SU-DHL-6 (cell line): Measurements from ENCODE around the gene PLCB1.
A peak's percentile ranks its signal among the peaks of the same experiment; 100 is the strongest.

Experiments
- H2AFZ ChIP-seq: fragments of 200-600 bp; sonication (generic); 2 replicates; pipeline ENCODE4 v1.6.1; 2014; ENCODE audit warnings: low read depth, mild to moderate bottlenecking, moderate library complexity, mixed read lengths, antibody characterized with exemption, low read length; ENCODE audit not compliant: severe bottlenecking
- H3F3A ChIP-seq: fragments of 200-600 bp; shearing (Covaris generic); 2 replicates; pipeline ENCODE4 v1.6.0; 2016; ENCODE audit warnings: antibody characterized with exemption, mild to moderate bottlenecking; ENCODE audit not compliant: insufficient read depth
- H3K27ac ChIP-seq: fragments of 200-600 bp; sonication (generic); 2 replicates; pipeline ENCODE4 v1.5.1; 2016; ENCODE audit warnings: low read depth, mild to moderate bottlenecking, low read length, moderate library complexity, mixed read lengths
- H3K27me3 ChIP-seq: fragments of 200-600 bp; sonication (generic), shearing (Covaris generic); 2 replicates; pipeline ENCODE4 v1.6.0; 2014; ENCODE audit warnings: mild to moderate bottlenecking, low read length
- H3K36me3 ChIP-seq: fragments of 200-600 bp; sonication (generic); 2 replicates; pipeline ENCODE4 v1.6.1; 2014; ENCODE audit warnings: mild to moderate bottlenecking, low read length, mixed read lengths
- H3K4me2 ChIP-seq: fragments of 300-600, 200-600 bp; shearing (Covaris generic), sonication (generic); 2 replicates; pipeline ENCODE4 v1.6.0; 2014; ENCODE audit warnings: low read length, low read depth, mild to moderate bottlenecking; ENCODE audit not compliant: poor library complexity, severe bottlenecking
- H3K4me3 ChIP-seq: fragments of 200-600 bp; sonication (generic); 2 replicates; pipeline ENCODE4 v1.5.1; 2014; ENCODE audit warnings: antibody characterized with exemption, low read length, mild to moderate bottlenecking, mixed read lengths; ENCODE audit not compliant: insufficient read depth, poor library complexity, severe bottlenecking
- H3K79me2 ChIP-seq: fragments of 200-600 bp; sonication (generic); 2 replicates; pipeline ENCODE4 v1.6.1; 2014; ENCODE audit warnings: mild to moderate bottlenecking, low read length, moderate library complexity; ENCODE audit not compliant: insufficient read depth
- H3K9ac ChIP-seq: fragments of 200-600 bp; sonication (generic); 2 replicates; pipeline ENCODE4 v1.7.0; 2014; ENCODE audit warnings: mild to moderate bottlenecking, low read length
- H3K9me2 ChIP-seq: fragments of 200-600 bp; sonication (generic); replicated peaks from 2 replicates; pipeline ENCODE4 v1.6.1; 2014; ENCODE audit warnings: low read length; ENCODE audit not compliant: insufficient read depth
- H3K9me3 ChIP-seq: fragments of 200-600 bp; sonication (generic); 2 replicates; pipeline ENCODE4 v1.6.1; 2014; ENCODE audit warnings: low read length, mixed read lengths; ENCODE audit not compliant: insufficient read depth
- H4K20me1 ChIP-seq: fragments of 200-600 bp; sonication (generic); 2 replicates; pipeline ENCODE4 v1.6.1; 2014; ENCODE audit warnings: low read depth, mild to moderate bottlenecking, antibody characterized with exemption, low read length, moderate library complexity, mixed read lengths
- CTCF ChIP-seq: fragments of 200-600 bp; sonication (generic); IDR thresholded peaks from one replicate; pipeline ENCODE4 v1.5.1; 2017; ENCODE audit warnings: antibody characterized with exemption, mild to moderate bottlenecking, low read length, moderate library complexity; ENCODE audit not compliant: insufficient read depth, poor library complexity, severe bottlenecking
- EZH2phosphoT487 ChIP-seq: fragments of 200-600 bp; sonication (generic), shearing (Covaris generic); conservative IDR thresholded peaks from 2 replicates; pipeline ENCODE4 v1.6.1; 2018; ENCODE audit warnings: mild to moderate bottlenecking, antibody characterized with exemption, low read length, moderate library complexity, mixed read lengths

Gene PLCB1

DNA sequence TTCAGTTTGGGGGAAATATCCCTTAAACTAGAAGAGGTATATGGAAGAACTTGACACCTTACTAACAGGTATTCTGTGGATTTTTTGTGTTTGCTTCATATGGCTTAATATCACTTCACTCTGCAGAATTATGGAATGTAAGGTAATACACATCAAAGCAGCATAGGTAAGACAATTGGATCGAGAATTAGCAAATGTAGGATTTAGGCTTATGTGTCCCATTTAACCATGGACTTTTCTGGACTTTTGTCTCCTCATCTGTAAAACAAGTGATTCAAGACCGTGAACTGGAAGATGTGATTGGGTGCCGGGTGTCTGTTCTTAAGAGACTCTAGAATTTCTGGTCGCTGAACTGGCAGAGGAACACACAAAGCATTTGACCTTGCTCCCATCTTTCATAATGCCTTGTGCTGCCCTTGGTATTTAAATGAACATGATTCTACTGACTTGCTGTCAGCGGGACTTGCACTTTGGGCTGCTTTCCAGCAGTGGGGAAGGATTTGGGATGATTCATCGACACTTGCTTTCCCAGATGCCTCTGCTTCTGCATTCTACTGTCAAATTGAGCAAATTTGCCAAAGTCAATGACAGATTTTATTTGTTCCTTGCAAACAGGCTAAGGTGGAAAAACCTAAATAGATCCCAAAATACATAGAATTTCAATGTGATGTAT is 199.8 kb downstream of the PLCB1 start:
- Histone ChIP-seq H3K27me3 (no peaks in the 10 kb centered on the region), H3K4me3 (no peak overlapping the region), H3K9ac (no peak overlapping the region), H2AFZ (no peak overlapping the region), H4K20me1 (no peaks in the 10 kb centered on the region), H3K36me3 (no peaks in the 10 kb centered on the region), H3K4me2 (peak overlapping the region; percentile 16), H3F3A (no peaks in the 10 kb centered on the region), H3K79me2 (no peaks in the 10 kb centered on the region), H3K27ac (no peak overlapping the region), H3K9me2 (no peaks in the 10 kb centered on the region), H3K9me3 (no peaks in the 10 kb centered on the region)
- TF ChIP-seq EZH2phosphoT487, result no peak
- no peak for TF ChIP-seq CTCF

GRCh38 chr20:8334641-8335040 is 202.6 kb downstream of the PLCB1 start:
- Histone ChIP-seq H3F3A (no peaks in the 10 kb centered on the region), H3K9me3 (no peaks in the 10 kb centered on the region), H3K27ac (no peak overlapping the region), H3K79me2 (no peaks in the 10 kb centered on the region), H3K4me3 (no peak overlapping the region), H3K36me3 (no peaks in the 10 kb centered on the region), H4K20me1 (no peaks in the 10 kb centered on the region), H3K9me2 (no peaks in the 10 kb centered on the region), H2AFZ (no peak overlapping the region), H3K4me2 (no peak overlapping the region), H3K27me3 (no peaks in the 10 kb centered on the region), H3K9ac (no peak overlapping the region)
- TF ChIP-seq CTCF, result no peak
- no peak for TF ChIP-seq EZH2phosphoT487

- H3K36me3 ChIP-seq, result no peaks in the 10 kb centered on the region
- no peaks in the 10 kb centered on the region for H3K9me3 ChIP-seq
- no peaks in the 10 kb centered on the region for H3K79me2 ChIP-seq
- no peaks in the 10 kb centered on the region for H4K20me1 ChIP-seq
- no peaks in the 10 kb centered on the region for H3K27me3 ChIP-seq
- H3K27ac ChIP-seq, result no peak overlapping the region
- no peak overlapping the region for H2AFZ ChIP-seq
- TF ChIP-seq CTCF (no peak), EZH2phosphoT487 (no peak)
- H3K4me3 ChIP-seq, result no peak overlapping the region
- no peak overlapping the region for H3K9ac ChIP-seq
- H3F3A ChIP-seq, result no peaks in the 10 kb centered on the region
- H3K9me2 ChIP-seq, result no peaks in the 10 kb centered on the region
- no peak overlapping the region for H3K4me2 ChIP-seq
These were observed 203.0 kb downstream of the PLCB1 start for GRCh38 chr20:8335059-8335458.
